ENCODE results near the gene KCTD19. TPM values are rescaled to one million over a fixed set of nuclear protein-coding genes. Genes with fewer than 3 reads are reported as not detected.

The KCTD19 gene
- total RNA-seq, 4 donors from 2014 or later, result not detected

GRCh38 chr16:67275321-67275720, 51.2 kb downstream of the KCTD19 start:
- Histone ChIP-seq H3K36me3 (peaks cover 0 to 14% (median 0%) of the 10 kb centered on the region in 4 donors), H3K27me3 (no peaks in the 10 kb centered on the region), H3K9me3 (no peaks in the 10 kb centered on the region), H3K4me3 (no peak overlapping the region), H3K27ac (replicated peaks in 1 of 4) (no peak overlapping the region), H3K4me1 (peaks cover 13 to 35% (median 31%) of the 10 kb centered on the region in 4 donors)
- DNase-seq (ENCODE audit: extremely low spot score), result no peak
- TF ChIP-seq EP300 (IDR thresholded peaks at IDR 0.05), result no peak
- TF ChIP-seq POLR2AphosphoS5 (IDR thresholded peaks at IDR 0.05), result no peak
- TF ChIP-seq POLR2A (IDR thresholded peaks at IDR 0.05; ENCODE audit: low read depth), result no peak
- no peak for TF ChIP-seq CTCF (IDR thresholded peaks at IDR 0.05)
- 89% methylated on average over 2 of the region's 2 CpGs for WGBS
- intact Hi-C loops (cut with DNase I), result no loop called here

DNA sequence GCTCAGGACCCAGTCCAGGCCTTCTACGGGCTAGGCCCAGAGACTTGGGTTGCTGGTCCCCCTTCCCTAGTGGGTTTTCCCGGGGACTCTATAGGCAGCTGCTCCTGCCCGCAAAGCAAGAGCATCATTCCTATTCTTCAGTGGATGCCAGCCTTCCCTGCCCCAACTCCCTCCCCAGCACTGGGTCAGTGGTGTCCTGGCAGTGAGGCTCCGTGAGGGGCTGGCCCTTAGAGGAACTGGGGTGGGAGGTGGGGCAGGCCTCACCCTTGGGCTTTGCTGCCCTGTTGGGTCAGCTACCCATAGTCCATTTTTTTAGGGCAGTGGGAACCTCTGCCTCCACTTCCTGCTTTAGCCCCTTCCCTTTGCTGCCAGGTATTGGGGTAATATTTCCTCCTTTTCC, 55.1 kb downstream of the KCTD19 start:
- no peak for DNase-seq (ENCODE audit: extremely low spot score)
- Histone ChIP-seq H3K4me1 (no peaks in the 10 kb centered on the region), H3K9me3 (no peaks in the 10 kb centered on the region), H3K36me3 (peaks cover 0 to 8% (median 0%) of the 10 kb centered on the region in 4 donors), H3K27me3 (peaks cover 0 to 6% (median 0%) of the 10 kb centered on the region in 4 donors), H3K4me3 (no peak overlapping the region), H3K27ac (replicated peaks in 1 of 4) (no peak overlapping the region)
- WGBS, result 88% methylated on average over 4 of the region's 4 CpGs
- no peak for TF ChIP-seq CTCF (IDR thresholded peaks at IDR 0.05)
- TF ChIP-seq POLR2A (IDR thresholded peaks at IDR 0.05; ENCODE audit: low read depth), result no peak
- no peak for TF ChIP-seq EP300 (IDR thresholded peaks at IDR 0.05)
- no peak for TF ChIP-seq POLR2AphosphoS5 (IDR thresholded peaks at IDR 0.05)
- intact Hi-C loops (cut with DNase I), result no loop called here

DNA sequence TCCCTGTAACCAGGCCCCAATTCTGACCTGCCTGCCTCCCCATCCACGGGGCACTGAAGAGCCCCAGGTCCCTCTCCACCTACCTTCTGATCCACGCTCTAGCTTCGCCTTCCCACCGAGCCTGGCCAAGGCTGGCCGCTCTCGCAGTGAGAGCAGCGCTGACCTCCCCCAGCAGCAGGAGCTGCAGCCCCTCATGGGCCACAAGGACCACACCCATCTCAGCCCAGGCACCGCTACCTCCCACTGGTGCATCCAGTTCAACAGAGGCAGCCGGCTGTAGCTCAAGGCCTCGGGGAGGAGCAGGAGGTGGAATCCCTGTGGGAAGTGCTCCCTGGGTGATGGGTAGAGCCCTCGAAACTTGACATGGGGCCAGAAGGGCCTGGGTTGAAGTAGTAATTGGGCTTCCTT, 55.6 kb downstream of the KCTD19 start:
- Histone ChIP-seq H3K27ac (replicated peaks in 1 of 4) (no peak overlapping the region), H3K27me3 (peaks cover 0 to 12% (median 0%) of the 10 kb centered on the region in 4 donors), H3K36me3 (peaks cover 0 to 5% (median 0%) of the 10 kb centered on the region in 4 donors), H3K9me3 (no peaks in the 10 kb centered on the region), H3K4me3 (no peak overlapping the region), H3K4me1 (no peaks in the 10 kb centered on the region)
- no peak for DNase-seq (ENCODE audit: extremely low spot score)
- 95% methylated on average over 7 of the region's 11 CpGs for WGBS
- no peak for TF ChIP-seq EP300 (IDR thresholded peaks at IDR 0.05)
- TF ChIP-seq POLR2AphosphoS5 (IDR thresholded peaks at IDR 0.05), result no peak
- no peak for TF ChIP-seq POLR2A (IDR thresholded peaks at IDR 0.05; ENCODE audit: low read depth)
- TF ChIP-seq CTCF (IDR thresholded peaks at IDR 0.05), result no peak
- intact Hi-C loops (cut with DNase I), result no loop called here

GRCh38 chr16:67269766-67270165, 56.8 kb downstream of the KCTD19 start:
- 72% methylated on average over 5 of the region's 5 CpGs for WGBS
- Histone ChIP-seq H3K4me1 (no peaks in the 10 kb centered on the region), H3K36me3 (no peaks in the 10 kb centered on the region), H3K4me3 (no peak overlapping the region), H3K27me3 (peaks cover 0 to 19% (median 0%) of the 10 kb centered on the region in 4 donors), H3K9me3 (no peaks in the 10 kb centered on the region), H3K27ac (replicated peaks in 1 of 4) (no peak overlapping the region)
- TF ChIP-seq POLR2A (IDR thresholded peaks at IDR 0.05; ENCODE audit: low read depth), result no peak
- no peak for TF ChIP-seq POLR2AphosphoS5 (IDR thresholded peaks at IDR 0.05)
- no peak for TF ChIP-seq EP300 (IDR thresholded peaks at IDR 0.05)
- intact Hi-C loops (cut with DNase I), result no loop called here
- DNase-seq (ENCODE audit: extremely low spot score), result no peak

DNA sequence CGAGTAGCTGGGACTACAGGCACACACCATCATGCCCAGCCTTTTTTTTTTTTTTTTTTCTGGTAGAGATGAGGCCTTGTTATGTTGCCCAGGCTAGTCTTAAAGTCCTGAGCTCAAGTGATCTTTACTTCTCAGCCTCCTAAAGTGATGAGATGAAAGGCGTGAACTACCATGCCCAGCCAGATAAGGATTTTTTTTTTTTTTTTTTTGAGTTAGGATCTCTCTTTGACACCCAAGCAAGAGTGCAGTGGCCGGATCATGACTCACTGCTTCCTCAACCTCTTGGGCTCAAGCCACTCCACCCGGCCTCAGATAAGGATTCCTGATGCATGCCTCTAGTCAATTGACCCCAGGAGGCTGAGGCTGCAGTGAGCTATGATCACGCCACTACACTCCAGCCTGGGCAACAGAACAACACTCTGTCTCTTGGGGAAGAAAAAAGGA, 58.4 kb downstream of the KCTD19 start:
- Histone ChIP-seq H3K27ac (replicated peaks in 1 of 4) (no peak overlapping the region), H3K27me3 (peaks cover 0 to 34% (median 0%) of the 10 kb centered on the region in 4 donors), H3K36me3 (no peaks in the 10 kb centered on the region), H3K9me3 (no peaks in the 10 kb centered on the region), H3K4me3 (no peak overlapping the region), H3K4me1 (no peaks in the 10 kb centered on the region)
- DNase-seq (ENCODE audit: extremely low spot score), result no peak
- 62% methylated on average over 5 of the region's 5 CpGs for WGBS
- no peak for TF ChIP-seq CTCF (IDR thresholded peaks at IDR 0.05)
- no peak for TF ChIP-seq EP300 (IDR thresholded peaks at IDR 0.05)
- intact Hi-C loops (cut with DNase I), result no loop called here

Measured in esophagus muscularis mucosa (tissue), 4 donors.